Upper lobe of right lung (tissue), 1 donor: ENCODE measurements around the gene ASTN1. TPM values are rescaled to one million over a fixed set of nuclear protein-coding genes. Genes with fewer than 3 reads are reported as not detected.

Source experiments
- ATAC-seq: fragments of 200-7000 bp; cut with Tn5 transposase; one replicate; pipeline ENCODE4 v1.9.1; 2020; ENCODE audit warnings: mild to moderate bottlenecking, moderate library complexity
- DNase-seq: peaks from one replicate; pipeline ENCODE4 v3.0.0-alpha.2; 2020
- H3K27ac ChIP-seq: fragments of 200-600 bp; one replicate; pipeline ENCODE4 v1.8.0; 2022
- H3K27me3 ChIP-seq: fragments of 200-600 bp; one replicate; pipeline ENCODE4 v1.8.0; 2022; ENCODE audit warnings: mild to moderate bottlenecking
- H3K36me3 ChIP-seq: fragments of 200-600 bp; one replicate; pipeline ENCODE4 v1.8.0; 2022
- H3K4me1 ChIP-seq: fragments of 200-600 bp; one replicate; pipeline ENCODE4 v1.8.0; 2022
- H3K4me3 ChIP-seq: fragments of 200-600 bp; one replicate; pipeline ENCODE4 v1.8.0; 2022; ENCODE audit warnings: mild to moderate bottlenecking
- H3K9me3 ChIP-seq: fragments of 200-600 bp; one replicate; pipeline ENCODE4 v1.8.0; 2022
- CTCF ChIP-seq: fragments of 200-600 bp; IDR thresholded peaks from one replicate; pipeline ENCODE4 v1.8.0; 2022; ENCODE audit warnings: antibody characterized with exemption
- intact Hi-C: fragments of 100-400 bp; cut with DNase I; formaldehyde crosslinking; loops from one replicate; pipeline ENCODE4 v1.11.0; 2022
- total RNA-seq: library from RNA; stranded (reverse); fragmentation: NEBNext Ultra II Directional; extraction: Animal tissue kit (Norgen Biotek cat#: 25700); gene quantifications from one replicate; pipeline ENCODE4 v1.2.1, GENCODE V29; 2021
- donor health status: DM: no; HTN: yes; CAD: no; lungs with severe emphysema.

The ASTN1 gene
- total RNA-seq, 1 donor from 2014 or later, result 0.20 TPM

GRCh38 chr1:176877557-176877956 is 287.0 kb downstream of the ASTN1 start:
- no peaks in the 10 kb centered on the region for H3K4me1 ChIP-seq
- DNase-seq (no peak), ATAC-seq (no peak)
- intact Hi-C loops, result no loop called here
- no peak for TF ChIP-seq CTCF
- H3K27me3 ChIP-seq, result no peaks in the 10 kb centered on the region
- H3K9me3 ChIP-seq, result no peaks in the 10 kb centered on the region
- no peak overlapping the region for H3K4me3 ChIP-seq
- H3K36me3 ChIP-seq, result no peaks in the 10 kb centered on the region
- H3K27ac ChIP-seq, result no peak overlapping the region

- TF ChIP-seq CTCF, result no peak
- Histone ChIP-seq H3K27me3 (no peaks in the 10 kb centered on the region), H3K36me3 (no peaks in the 10 kb centered on the region), H3K27ac (no peak overlapping the region), H3K9me3 (no peaks in the 10 kb centered on the region), H3K4me1 (no peaks in the 10 kb centered on the region), H3K4me3 (no peak overlapping the region)
- intact Hi-C loops, result no loop called here
- ATAC-seq, result no peak
- no peak for DNase-seq
Measured at GRCh38 chr1:176876966-176877515, 287.5 kb downstream of the ASTN1 start.

DNA sequence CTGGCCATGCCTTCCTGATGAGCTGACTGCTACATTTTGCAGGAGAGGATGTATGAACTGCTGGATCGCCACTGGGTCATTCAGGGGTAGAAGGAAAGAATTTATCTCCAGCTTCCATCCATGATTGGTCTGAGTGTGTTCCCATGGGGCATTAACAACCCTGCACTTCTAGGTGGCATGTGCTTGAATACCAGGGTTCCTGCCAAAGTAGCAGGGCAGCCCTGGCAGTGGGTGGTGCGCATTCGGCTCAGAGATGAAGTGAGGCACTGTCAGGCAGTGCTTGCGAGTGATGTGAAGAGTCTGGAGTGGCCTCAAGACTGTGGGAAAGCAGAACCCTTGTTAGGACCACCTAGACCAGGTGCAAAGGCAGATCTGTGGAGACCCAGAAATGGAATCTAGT is 294.9 kb downstream of the ASTN1 start:
- Histone ChIP-seq H3K4me1 (no peaks in the 10 kb centered on the region), H3K36me3 (no peaks in the 10 kb centered on the region), H3K27ac (no peak overlapping the region), H3K4me3 (no peak overlapping the region), H3K27me3 (no peaks in the 10 kb centered on the region), H3K9me3 (no peaks in the 10 kb centered on the region)
- intact Hi-C loops, result no loop called here
- ATAC-seq (no peak), DNase-seq (no peak)
- TF ChIP-seq CTCF, result no peak

DNA sequence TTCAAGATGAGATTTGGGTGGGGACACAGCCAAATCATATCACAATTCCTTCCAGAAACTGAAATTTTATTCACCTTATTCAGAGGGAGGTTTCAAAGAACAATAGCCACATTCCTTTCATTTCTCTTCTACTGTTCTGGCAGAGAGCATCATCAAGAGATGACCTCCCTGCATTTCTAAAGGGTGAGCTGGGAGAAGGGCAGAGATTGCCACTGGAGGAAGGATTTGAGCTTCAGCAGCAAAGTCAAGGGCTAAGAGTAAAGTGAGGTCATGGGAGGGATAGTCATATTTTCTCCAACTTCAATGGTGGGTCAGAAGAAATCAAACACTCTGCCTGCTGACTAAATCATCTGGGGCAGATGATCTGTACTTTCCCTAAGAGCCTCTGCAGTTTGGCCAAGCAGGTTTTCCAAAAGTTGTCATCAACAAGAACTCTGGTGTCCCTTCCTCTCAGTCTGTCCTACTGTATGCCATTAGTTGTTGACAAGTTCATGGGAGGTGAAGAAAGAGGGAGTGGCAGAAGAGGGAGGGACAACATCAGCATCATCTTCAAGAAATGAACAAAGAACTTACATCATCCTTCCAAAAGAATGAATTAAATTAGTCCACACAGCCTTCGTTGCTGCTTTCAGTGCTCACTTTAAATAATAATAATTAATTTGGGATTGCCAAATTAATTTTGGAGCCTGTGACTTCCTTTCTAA is 298.3 kb downstream of the ASTN1 start:
- Histone ChIP-seq H3K4me3 (no peak overlapping the region), H3K27me3 (no peaks in the 10 kb centered on the region), H3K36me3 (no peaks in the 10 kb centered on the region), H3K9me3 (no peaks in the 10 kb centered on the region), H3K4me1 (no peaks in the 10 kb centered on the region), H3K27ac (no peak overlapping the region)
- ATAC-seq (no peak), DNase-seq (no peak)
- no peak for TF ChIP-seq CTCF
- intact Hi-C loops, result no loop called here

DNA sequence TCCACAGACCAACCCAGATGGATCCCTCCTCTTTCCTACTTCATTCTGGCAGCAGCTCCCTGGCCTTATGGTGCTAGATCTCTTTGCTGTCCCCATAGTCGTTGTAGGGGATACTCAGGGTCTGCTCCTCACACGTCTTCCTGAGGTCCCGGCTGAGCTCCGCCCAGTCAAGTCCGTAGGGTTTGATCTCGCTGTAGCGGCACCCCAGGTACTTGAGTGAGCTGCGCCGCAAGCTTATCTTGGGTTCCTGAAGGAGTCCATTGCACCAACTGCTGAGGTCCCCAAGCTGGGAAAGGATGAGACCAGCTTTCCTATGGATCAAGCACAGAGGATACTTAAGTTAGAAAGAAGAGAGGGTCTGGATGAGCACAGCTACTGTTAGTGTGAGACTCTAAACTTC is 300.3 kb downstream of the ASTN1 start:
- Histone ChIP-seq H3K9me3 (no peaks in the 10 kb centered on the region), H3K27me3 (no peaks in the 10 kb centered on the region), H3K4me1 (no peaks in the 10 kb centered on the region), H3K4me3 (no peak overlapping the region), H3K27ac (no peak overlapping the region), H3K36me3 (no peaks in the 10 kb centered on the region)
- intact Hi-C loops, result no loop called here
- DNase-seq (no peak), ATAC-seq (no peak)
- no peak for TF ChIP-seq CTCF
